C4-2B (cell line): ENCODE measurements around the gene PSMB10.

ENCODE experiments used
- H3K27ac ChIP-seq: fragments of 450-650 bp; 2 replicates; pipeline ENCODE4 v1.5.1; 2017
- ZFX ChIP-seq: fragments of 450-650 bp; IDR thresholded peaks from 2 replicates; pipeline ENCODE4 v1.6.1; 2017
- TF ChIP-seq, protein P1 (sequence below): fragments of 450-650 bp; conservative IDR thresholded peaks from 2 replicates; pipeline ENCODE4 v1.5.1; 2017; ENCODE audit warnings: mild to moderate bottlenecking

The PSMB10 gene

DNA sequence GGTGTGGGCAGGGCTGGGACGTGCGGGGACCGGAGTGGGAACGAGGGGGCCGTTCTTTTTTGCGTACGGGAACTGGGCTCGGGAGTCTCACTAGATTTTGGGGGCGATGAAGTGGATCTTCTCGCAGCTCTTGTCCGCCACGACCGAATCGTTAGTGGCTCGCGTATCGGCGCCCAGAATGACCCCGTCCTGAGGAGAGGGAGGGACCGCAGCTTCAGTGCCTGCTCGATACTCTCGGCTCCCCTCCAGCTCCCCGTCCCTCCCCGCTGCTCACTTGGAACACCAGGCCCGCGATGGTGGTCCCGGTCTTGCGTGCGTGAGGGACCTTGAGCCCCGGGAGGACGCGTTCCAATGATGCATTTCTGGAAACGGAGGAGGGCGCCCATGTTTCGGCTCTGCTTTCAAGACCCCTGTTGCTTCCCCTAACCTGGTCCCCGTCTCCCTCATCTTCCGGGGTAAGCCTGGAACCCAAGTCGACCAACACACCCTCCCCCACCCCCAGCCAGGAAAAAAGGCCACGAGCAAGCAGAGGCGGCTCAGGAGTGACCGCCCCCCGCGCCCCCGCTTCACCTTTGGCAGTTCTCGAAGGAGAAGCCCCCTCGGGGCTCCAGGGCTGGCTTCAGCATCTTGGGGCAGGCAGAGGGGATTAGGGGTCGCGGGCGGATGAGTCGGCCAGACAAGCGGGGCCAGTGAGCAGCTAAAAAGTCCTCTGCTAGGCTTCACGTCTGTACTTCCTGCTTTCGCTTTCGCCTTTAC, at the start of gene PSMB10:
TSS of gene PSMB10 (minus strand) at position 727 of the 756 bp plus-strand sequence. CDS start at position 626, 101 bp downstream.
- peak within 1 kb of the TSS; percentile 86 for H3K27ac ChIP-seq
- TF ChIP-seq, protein P1, sequence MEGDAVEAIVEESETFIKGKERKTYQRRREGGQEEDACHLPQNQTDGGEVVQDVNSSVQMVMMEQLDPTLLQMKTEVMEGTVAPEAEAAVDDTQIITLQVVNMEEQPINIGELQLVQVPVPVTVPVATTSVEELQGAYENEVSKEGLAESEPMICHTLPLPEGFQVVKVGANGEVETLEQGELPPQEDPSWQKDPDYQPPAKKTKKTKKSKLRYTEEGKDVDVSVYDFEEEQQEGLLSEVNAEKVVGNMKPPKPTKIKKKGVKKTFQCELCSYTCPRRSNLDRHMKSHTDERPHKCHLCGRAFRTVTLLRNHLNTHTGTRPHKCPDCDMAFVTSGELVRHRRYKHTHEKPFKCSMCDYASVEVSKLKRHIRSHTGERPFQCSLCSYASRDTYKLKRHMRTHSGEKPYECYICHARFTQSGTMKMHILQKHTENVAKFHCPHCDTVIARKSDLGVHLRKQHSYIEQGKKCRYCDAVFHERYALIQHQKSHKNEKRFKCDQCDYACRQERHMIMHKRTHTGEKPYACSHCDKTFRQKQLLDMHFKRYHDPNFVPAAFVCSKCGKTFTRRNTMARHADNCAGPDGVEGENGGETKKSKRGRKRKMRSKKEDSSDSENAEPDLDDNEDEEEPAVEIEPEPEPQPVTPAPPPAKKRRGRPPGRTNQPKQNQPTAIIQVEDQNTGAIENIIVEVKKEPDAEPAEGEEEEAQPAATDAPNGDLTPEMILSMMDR: no peak
- TF ChIP-seq ZFX: no peak

DNA sequence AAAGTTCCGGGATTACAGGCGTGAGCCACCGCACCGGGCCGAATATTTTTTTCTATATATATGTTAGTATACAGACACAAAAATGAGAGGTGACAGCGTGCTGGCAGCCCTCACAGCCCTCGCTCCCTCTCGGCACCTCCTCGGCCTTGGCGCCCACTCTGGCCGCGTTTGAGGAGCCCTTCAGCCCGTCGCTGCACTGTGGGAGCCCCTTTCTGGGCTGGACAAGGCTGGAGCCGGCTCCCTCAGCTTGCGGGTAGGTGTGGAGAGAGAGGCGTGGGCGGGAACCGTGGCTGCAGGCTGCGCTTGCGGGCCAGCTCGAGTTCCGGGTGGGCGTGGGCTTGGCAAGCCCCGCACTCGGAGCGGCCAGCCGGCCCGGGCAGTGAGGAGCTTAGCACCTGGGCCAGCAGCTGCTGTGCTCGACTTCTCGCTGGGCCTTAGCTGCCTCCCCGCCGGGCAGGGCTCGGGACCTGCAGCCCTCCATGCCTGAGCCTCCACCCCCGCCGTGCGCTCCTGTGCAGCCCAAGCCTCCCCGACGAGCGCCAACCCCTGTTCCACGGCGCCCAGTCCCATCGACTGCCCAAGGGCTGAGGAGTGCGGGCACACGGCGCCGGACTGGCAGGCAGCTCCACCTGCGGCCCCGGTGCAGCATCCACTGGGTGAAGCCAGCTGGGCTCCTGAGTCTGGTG, 45.5 kb upstream of the PSMB10 start:
- TF ChIP-seq ZFX: no peak
- TF ChIP-seq, protein P1: no peak
- no peak overlapping the region for H3K27ac ChIP-seq

DNA sequence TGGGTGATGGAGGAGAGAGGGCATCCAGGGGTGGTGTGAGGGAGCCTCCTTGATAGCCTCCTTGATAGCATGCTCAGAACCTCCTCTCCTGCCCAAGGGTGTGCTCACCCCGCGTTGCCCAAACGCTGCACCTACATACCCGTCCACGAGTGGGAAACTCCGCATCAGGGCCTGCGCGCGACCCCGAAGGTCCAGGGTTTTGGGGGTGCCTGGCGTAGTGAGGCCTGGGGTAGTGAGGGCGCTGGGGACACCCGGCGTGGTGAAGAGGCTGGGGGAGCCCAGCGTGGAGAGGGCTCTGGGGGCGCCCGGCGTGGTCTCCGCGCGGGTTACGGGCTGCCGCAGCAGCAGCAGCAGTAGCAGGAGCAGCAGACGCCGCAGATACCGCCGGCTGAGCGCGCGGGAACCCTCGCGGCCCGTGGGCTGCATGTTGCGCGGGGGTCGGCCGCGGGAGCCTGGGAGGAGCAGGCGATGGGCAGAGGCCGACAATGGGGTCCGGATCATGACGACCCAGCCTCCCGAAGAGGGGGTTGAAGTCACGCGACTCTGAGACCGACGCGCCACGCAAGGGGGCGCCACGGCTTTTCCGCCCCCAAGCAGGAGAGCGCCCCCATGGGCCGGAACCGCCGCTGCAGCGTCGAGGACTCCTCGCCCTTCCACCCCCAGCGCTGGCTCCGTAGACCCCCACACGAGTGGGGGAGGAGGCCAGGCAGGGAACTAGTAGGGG, 43.5 kb upstream of the PSMB10 start, which contains the start of gene DPEP3:
TSS of gene DPEP3 (minus strand) at position 545 of the 724 bp plus-strand sequence. CDS start at position 426, 119 bp downstream.
- no peak for TF ChIP-seq ZFX
- TF ChIP-seq, protein P1: no peak; the same call in 1 of the 2 replicates
- no peak within 1 kb of the TSS for H3K27ac ChIP-seq

DNA sequence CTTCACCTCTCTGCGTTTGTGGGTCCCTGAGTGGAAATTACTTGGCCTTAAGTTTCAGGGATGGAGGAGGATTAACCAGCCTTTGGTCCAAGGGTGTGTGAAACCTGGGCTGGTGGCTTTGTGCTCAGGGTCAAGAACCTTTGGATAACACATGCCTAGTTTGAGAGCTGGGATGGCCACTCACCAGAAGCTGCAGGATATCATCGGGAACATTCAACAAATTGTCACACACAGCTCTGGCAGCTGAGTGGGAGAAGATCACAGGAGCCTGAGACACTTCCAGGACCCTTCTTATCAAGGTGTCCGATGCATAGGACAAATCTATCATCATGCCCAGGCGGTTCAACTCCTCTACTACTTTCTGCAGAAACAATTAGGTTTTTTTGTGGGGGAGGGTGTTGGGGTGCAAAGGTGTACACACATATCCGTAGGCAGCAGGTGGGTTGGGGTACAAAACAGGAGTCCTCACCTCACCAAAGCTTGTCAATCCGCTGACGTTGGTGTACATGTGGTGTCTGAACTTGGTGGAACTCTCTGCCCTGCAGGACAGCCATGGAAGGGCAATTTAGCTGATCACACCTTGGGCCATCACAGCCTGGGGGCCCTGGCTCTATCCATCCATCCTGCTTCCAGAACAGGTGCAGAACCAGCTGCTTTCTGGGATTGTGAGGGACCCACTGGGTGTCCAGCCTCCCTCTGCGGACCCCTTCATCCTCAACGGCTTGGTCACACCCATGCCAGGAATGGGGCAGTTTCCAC, 41.0 kb upstream of the PSMB10 start:
- TF ChIP-seq, protein P1: no peak
- no peak for TF ChIP-seq ZFX

DNA sequence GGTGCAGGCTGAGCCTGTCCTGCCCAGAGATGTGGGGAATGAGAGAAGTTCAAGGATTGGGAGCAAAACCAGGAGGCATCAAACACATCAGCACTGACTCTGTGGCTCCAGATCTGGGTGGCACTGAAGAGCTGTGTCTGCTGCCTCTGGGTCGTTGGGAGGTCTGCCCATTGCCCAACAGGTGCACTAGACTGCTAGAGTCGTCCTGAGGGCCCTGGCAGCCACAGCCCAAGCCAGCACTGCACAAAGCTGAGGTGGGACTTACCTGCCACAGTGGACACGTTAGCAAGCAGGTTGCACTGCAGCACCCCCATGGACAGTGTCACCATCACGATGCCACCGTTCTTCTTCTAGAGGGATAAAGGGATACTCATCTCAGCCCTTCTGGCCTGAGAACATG, 40.4 kb upstream of the PSMB10 start:
- H3K27ac ChIP-seq: no peak overlapping the region
- TF ChIP-seq, protein P1: no peak
- no peak for TF ChIP-seq ZFX

More for the DNA sequence above, 41.0 kb upstream of the PSMB10 start:
- H3K27ac ChIP-seq: no peak overlapping the region

DNA sequence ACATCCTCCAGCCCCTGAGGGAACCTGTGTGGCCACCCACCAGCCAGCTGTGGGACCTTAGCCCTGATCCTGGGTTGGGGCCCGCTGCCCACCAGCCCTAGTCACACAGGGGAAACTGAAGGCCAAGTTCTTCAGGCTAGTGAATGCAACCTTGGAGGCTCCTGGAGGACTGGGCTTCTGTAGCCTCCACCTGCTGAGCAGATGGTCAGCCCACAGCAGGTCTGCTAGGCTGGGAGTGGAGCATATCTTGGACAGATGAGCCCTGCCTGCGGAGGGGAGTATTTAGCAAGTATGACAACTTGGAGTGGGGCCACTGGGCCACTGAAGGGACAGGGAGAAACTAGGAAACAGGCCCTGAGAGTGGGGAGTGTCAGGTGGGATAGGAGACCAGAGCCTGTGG, 39.6 kb upstream of the PSMB10 start:
- TF ChIP-seq, protein P1: no peak
- TF ChIP-seq ZFX: no peak

More for the DNA sequence above, 39.6 kb upstream of the PSMB10 start:
- H3K27ac ChIP-seq: no peak overlapping the region
